Measurements from ENCODE around the gene PRLH. TPM values are rescaled to one million over a fixed set of nuclear protein-coding genes. Genes with fewer than 3 reads are reported as not detected.
A peak's percentile ranks its signal among the peaks of the same experiment; 100 is the strongest.

PRLH gene
- total RNA-seq, 1 donor, result not detected

DNA sequence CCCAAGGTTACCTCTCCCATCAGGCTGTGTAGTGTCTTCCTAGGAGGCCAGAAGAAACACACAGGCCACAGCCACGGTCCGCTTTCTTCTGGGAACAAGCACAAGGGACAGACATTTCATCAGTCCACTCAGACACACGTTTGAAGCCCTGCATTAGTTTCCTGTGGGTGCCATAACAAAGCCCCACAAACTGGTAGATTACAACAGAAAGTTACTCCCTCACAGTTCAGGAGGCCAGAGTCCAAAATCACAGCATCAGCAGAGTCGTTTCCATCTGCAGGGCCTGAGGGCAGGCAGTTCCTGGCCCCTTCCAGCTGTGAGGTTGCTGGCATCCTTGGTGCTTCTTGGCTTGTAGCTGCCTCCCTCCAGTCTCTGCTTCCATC is 8.8 kb upstream of the PRLH start:
- no peak for DNase-seq (ENCODE audit: insufficient read length, low spot score, missing footprints)
- H3K4me3 ChIP-seq (ENCODE audit: insufficient read depth, low read length), result no peak overlapping the region
- no peaks in the 10 kb centered on the region for H3K4me1 ChIP-seq (ENCODE audit: insufficient read depth, low read length)

GRCh38 chr2:237558961-237559641 is 7.3 kb upstream of the PRLH start:
- TF ChIP-seq, protein P1, sequence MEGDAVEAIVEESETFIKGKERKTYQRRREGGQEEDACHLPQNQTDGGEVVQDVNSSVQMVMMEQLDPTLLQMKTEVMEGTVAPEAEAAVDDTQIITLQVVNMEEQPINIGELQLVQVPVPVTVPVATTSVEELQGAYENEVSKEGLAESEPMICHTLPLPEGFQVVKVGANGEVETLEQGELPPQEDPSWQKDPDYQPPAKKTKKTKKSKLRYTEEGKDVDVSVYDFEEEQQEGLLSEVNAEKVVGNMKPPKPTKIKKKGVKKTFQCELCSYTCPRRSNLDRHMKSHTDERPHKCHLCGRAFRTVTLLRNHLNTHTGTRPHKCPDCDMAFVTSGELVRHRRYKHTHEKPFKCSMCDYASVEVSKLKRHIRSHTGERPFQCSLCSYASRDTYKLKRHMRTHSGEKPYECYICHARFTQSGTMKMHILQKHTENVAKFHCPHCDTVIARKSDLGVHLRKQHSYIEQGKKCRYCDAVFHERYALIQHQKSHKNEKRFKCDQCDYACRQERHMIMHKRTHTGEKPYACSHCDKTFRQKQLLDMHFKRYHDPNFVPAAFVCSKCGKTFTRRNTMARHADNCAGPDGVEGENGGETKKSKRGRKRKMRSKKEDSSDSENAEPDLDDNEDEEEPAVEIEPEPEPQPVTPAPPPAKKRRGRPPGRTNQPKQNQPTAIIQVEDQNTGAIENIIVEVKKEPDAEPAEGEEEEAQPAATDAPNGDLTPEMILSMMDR (IDR thresholded peaks at IDR 0.05; ENCODE audit: extremely low read depth, low read depth, low read length), result no peak
- Histone ChIP-seq H4K20me1 (ENCODE audit: insufficient read depth, low read length) (no peaks in the 10 kb centered on the region), H3K4me3 (ENCODE audit: insufficient read depth, low read length) (no peak overlapping the region), H3K4me2 (ENCODE audit: insufficient read depth, low read length) (no peak overlapping the region), H3K4me1 (ENCODE audit: insufficient read depth, low read length) (no peaks in the 10 kb centered on the region), H3K27me3 (ENCODE audit: insufficient read depth, low read length) (peaks cover 14% of the 10 kb centered on the region), H3K27ac (ENCODE audit: low read depth, low read length) (no peak overlapping the region), H3K9me3 (ENCODE audit: low read depth, low read length) (peaks cover 2% of the 10 kb centered on the region), H3K36me3 (ENCODE audit: insufficient read depth, low read length) (peaks cover 23% of the 10 kb centered on the region), H3K79me2 (ENCODE audit: insufficient read depth, low read length) (no peaks in the 10 kb centered on the region), H2AFZ (ENCODE audit: low read length) (no peak overlapping the region)
- peak; percentile 92 for DNase-seq (ENCODE audit: insufficient read length, low spot score, missing footprints)

More for the DNA sequence above, 8.8 kb upstream of the PRLH start:
- no peaks in the 10 kb centered on the region for H4K20me1 ChIP-seq (ENCODE audit: insufficient read depth, low read length)
- TF ChIP-seq, protein P1 (IDR thresholded peaks at IDR 0.05; ENCODE audit: extremely low read depth, low read depth, low read length), result no peak
- H3K9me3 ChIP-seq (ENCODE audit: low read depth, low read length), result peaks cover 2% of the 10 kb centered on the region
- H3K36me3 ChIP-seq (ENCODE audit: insufficient read depth, low read length), result peaks cover 38% of the 10 kb centered on the region
- H3K79me2 ChIP-seq (ENCODE audit: insufficient read depth, low read length), result no peaks in the 10 kb centered on the region
- peaks cover 10% of the 10 kb centered on the region for H3K27me3 ChIP-seq (ENCODE audit: insufficient read depth, low read length)
- no peak overlapping the region for H2AFZ ChIP-seq (ENCODE audit: low read length)
- no peak overlapping the region for H3K4me2 ChIP-seq (ENCODE audit: insufficient read depth, low read length)
- H3K27ac ChIP-seq (ENCODE audit: low read depth, low read length), result no peak overlapping the region

GRCh38 chr2:237561221-237561620 is 5.2 kb upstream of the PRLH start:
- Histone ChIP-seq H3K27me3 (ENCODE audit: insufficient read depth, low read length) (peaks cover 14% of the 10 kb centered on the region), H3K9me3 (ENCODE audit: low read depth, low read length) (no peaks in the 10 kb centered on the region), H4K20me1 (ENCODE audit: insufficient read depth, low read length) (no peaks in the 10 kb centered on the region), H2AFZ (ENCODE audit: low read length) (no peak overlapping the region), H3K36me3 (ENCODE audit: insufficient read depth, low read length) (peaks cover 4% of the 10 kb centered on the region), H3K4me3 (ENCODE audit: insufficient read depth, low read length) (no peak overlapping the region), H3K27ac (ENCODE audit: low read depth, low read length) (no peak overlapping the region), H3K4me2 (ENCODE audit: insufficient read depth, low read length) (no peak overlapping the region), H3K79me2 (ENCODE audit: insufficient read depth, low read length) (no peaks in the 10 kb centered on the region), H3K4me1 (ENCODE audit: insufficient read depth, low read length) (no peaks in the 10 kb centered on the region)
- TF ChIP-seq, protein P1 (IDR thresholded peaks at IDR 0.05; ENCODE audit: extremely low read depth, low read depth, low read length), result no peak
- DNase-seq (ENCODE audit: insufficient read length, low spot score, missing footprints), result peak; percentile 65

GRCh38 chr2:237563816-237564215 is 2.6 kb upstream of the PRLH start:
- DNase-seq (ENCODE audit: insufficient read length, low spot score, missing footprints), result peak; percentile 95
- Histone ChIP-seq H3K79me2 (ENCODE audit: insufficient read depth, low read length) (no peaks in the 10 kb centered on the region), H3K27ac (ENCODE audit: low read depth, low read length) (no peak overlapping the region)

More at GRCh38 chr2:237563816-237564215, 2.6 kb upstream of the PRLH start:
- Histone ChIP-seq H3K4me1 (ENCODE audit: insufficient read depth, low read length) (no peaks in the 10 kb centered on the region), H3K4me3 (ENCODE audit: insufficient read depth, low read length) (no peak overlapping the region), H3K27me3 (ENCODE audit: insufficient read depth, low read length) (peaks cover 14% of the 10 kb centered on the region), H3K9me3 (ENCODE audit: low read depth, low read length) (no peaks in the 10 kb centered on the region), H2AFZ (ENCODE audit: low read length) (no peak overlapping the region), H3K4me2 (ENCODE audit: insufficient read depth, low read length) (no peak overlapping the region), H3K36me3 (ENCODE audit: insufficient read depth, low read length) (no peaks in the 10 kb centered on the region), H4K20me1 (ENCODE audit: insufficient read depth, low read length) (no peaks in the 10 kb centered on the region)
- TF ChIP-seq, protein P1 (IDR thresholded peaks at IDR 0.05; ENCODE audit: extremely low read depth, low read depth, low read length), result no peak

Data from osteoblast (primary cell).